HepG2 (cell line): ENCODE measurements around the gene WSB1. TPM values are rescaled to one million over a fixed set of nuclear protein-coding genes. Genes with fewer than 3 reads are reported as not detected.

Source experiments
- ATAC-seq: fragments of 200-7000 bp; cut with Tn5 transposase; 3 replicates; pipeline ENCODE4 v1.9.1; 2020; ENCODE audit warnings: mild to moderate bottlenecking, moderate library complexity
- BruUV-seq: library from RNA; stranded (reverse); fragments of 400-500 nt; replicated peaks from 2 replicates; lab custom pipeline; 2021; lab: Mats Ljungman, UMichigan
- CTCF ChIA-PET: fragments of 300-600 bp; formaldehyde crosslinking; extraction: SDS; loops from one replicate; lab custom pipeline; 2021; ENCODE audit warnings: low total read pairs, inconsistent platforms, low intra/inter-chr PET ratio; lab: Yijun Ruan, JAX
- POLR2A ChIA-PET: fragments of 350-600 bp; sonication (Branson Sonifier 250); formaldehyde crosslinking; loops from one replicate; lab custom pipeline; 2020; ENCODE audit warnings: antibody characterized with exemption, inconsistent platforms; lab: Yijun Ruan, JAX
- DNase-seq: peaks from one replicate; pipeline ENCODE4 v3.0.0-alpha.2; 2015; ENCODE audit warnings: low spot score
- FAIRE-seq: peaks from 3 replicates; lab custom pipeline; 2011; peaks lifted over from hg19 to GRCh38; lab: Jason Lieb, UNC
- H2AFZ ChIP-seq: one replicate; pipeline ENCODE4 v1.6.1; 2011; ENCODE audit warnings: low read length, inconsistent platforms
- H3K27ac ChIP-seq: fragments of 300-600 bp; 3 replicates; pipeline ENCODE4 v1.8.0; 2011; ENCODE audit warnings: mixed run types, mild to moderate bottlenecking, mixed read lengths, low read length, inconsistent platforms; ENCODE audit not compliant: insufficient read depth; ENCODE audit errors: extremely low read length
- H3K27me3 ChIP-seq, 2 experiments: fragments of 200-600 bp in 1 of 2; 2 replicates in 1 of 2; 3 replicates in 1 of 2; pipeline versions ENCODE4 v1.6.0 to v1.8.0; 2011; ENCODE audit warnings: low read length in 2 of 2, mild to moderate bottlenecking in 2 of 2, moderate library complexity in 2 of 2, inconsistent platforms in 1 of 2; ENCODE audit not compliant: insufficient read depth in 2 of 2, control insufficient read depth in 1 of 2
- H3K36me3 ChIP-seq, 2 experiments: fragments of 200-600 bp in 1 of 2; replicated peaks in 1 of 2; 2 replicates in 1 of 2; 3 replicates in 1 of 2; pipeline versions ENCODE4 v1.5.1 to v1.8.0; 2011; ENCODE audit warnings: low read length in 2 of 2, inconsistent platforms in 1 of 2; ENCODE audit not compliant: insufficient read depth in 2 of 2, control insufficient read depth in 1 of 2
- H3K4me1 ChIP-seq: 2 replicates; pipeline ENCODE4 v1.5.1; 2012; ENCODE audit warnings: low read length, inconsistent platforms; ENCODE audit not compliant: insufficient read depth
- H3K4me2 ChIP-seq: 2 replicates; pipeline ENCODE4 v1.6.0; 2011; ENCODE audit warnings: low read depth, low read length, inconsistent platforms
- H3K4me3 ChIP-seq, 3 experiments: fragments of 200-600 bp in 1 of 3; sonication (generic), shearing (Covaris generic) in 1 of 3; replicated peaks in 1 of 3; 2 replicates each; pipeline ENCODE4 v1.5.1; 2011 to 2016; ENCODE audit warnings: low read length in 3 of 3, inconsistent platforms in 2 of 3, low read depth in 2 of 3, mild to moderate bottlenecking in 2 of 3, control low read depth in 1 of 3, mixed read lengths in 1 of 3; ENCODE audit not compliant: insufficient read depth in 1 of 3
- H3K79me2 ChIP-seq: one replicate; pipeline ENCODE4 v1.6.1; 2011; ENCODE audit warnings: low read length, inconsistent platforms; ENCODE audit not compliant: insufficient read depth
- H3K9ac ChIP-seq: 2 replicates; pipeline ENCODE4 v1.6.0; 2011; ENCODE audit warnings: mild to moderate bottlenecking, low read depth, low read length, inconsistent platforms; ENCODE audit not compliant: insufficient read depth
- H3K9me3 ChIP-seq: 2 replicates; pipeline ENCODE4 v1.5.1; 2012; ENCODE audit warnings: mild to moderate bottlenecking, low read length
- H4K20me1 ChIP-seq: 2 replicates; pipeline ENCODE4 v1.6.0; 2011; ENCODE audit warnings: inconsistent platforms, mild to moderate bottlenecking, low read length, moderate library complexity; ENCODE audit not compliant: insufficient read depth
- CEBPB ChIP-seq: IDR thresholded peaks from 2 replicates; pipeline ENCODE4 v1.6.1; 2011; ENCODE audit warnings: low read depth, low read length, improper control_type of control experiment, borderline replicate concordance
- CEBPG ChIP-seq: IDR thresholded peaks from 2 replicates; pipeline ENCODE4 v1.6.1; 2016
- MAFK ChIP-seq, 2 experiments: IDR thresholded peaks in 1 of 2; conservative IDR thresholded peaks in 1 of 2; 2 replicates each; pipeline ENCODE4 v1.6.1; 2011; ENCODE audit warnings: improper control_type of control experiment in 2 of 2, low read length in 2 of 2
- PHB2 ChIP-seq: fragments of 450-650 bp; IDR thresholded peaks from 2 replicates; pipeline ENCODE4 v1.6.1; 2018; ENCODE audit not compliant: partially characterized antibody
- RELA ChIP-seq: sonication (generic); formaldehyde crosslinking; IDR thresholded peaks from 2 replicates; pipeline ENCODE4 v1.4.0; 2020; ENCODE audit warnings: missing genetic modification reagents
- SIN3A ChIP-seq: IDR thresholded peaks from 2 replicates; pipeline ENCODE4 v1.6.1; 2011; ENCODE audit warnings: low read depth, mild to moderate bottlenecking, control low read depth, low read length, borderline replicate concordance
- TEAD2 ChIP-seq: sonication (generic); formaldehyde crosslinking; IDR thresholded peaks from 2 replicates; pipeline ENCODE4 v1.9.0; 2021; ENCODE audit warnings: missing genetic modification reagents
- THAP11 ChIP-seq: IDR thresholded peaks from 2 replicates; pipeline ENCODE4 v1.6.1; 2016; ENCODE audit warnings: missing biosample characterization, missing genetic modification reagents
- U2AF1 ChIP-seq: fragments of 200-400 bp; formaldehyde crosslinking; optimal IDR thresholded peaks from 2 replicates; pipeline ENCODE3; 2017; ENCODE audit warnings: mild to moderate bottlenecking, low read depth, low read length
- ZKSCAN8 ChIP-seq: IDR thresholded peaks from 2 replicates; pipeline ENCODE4 v1.6.1; 2016; ENCODE audit warnings: borderline replicate concordance, missing genetic modification reagents, missing compliant biosample characterization
- ZNF235 ChIP-seq: sonication (generic); formaldehyde crosslinking; IDR thresholded peaks from 2 replicates; pipeline ENCODE4 v1.8.1; 2023; ENCODE audit warnings: mild to moderate bottlenecking, missing genetic modification reagents, borderline replicate concordance
- ZNF296 ChIP-seq: sonication (generic); formaldehyde crosslinking; conservative IDR thresholded peaks from 2 replicates; pipeline ENCODE4 v1.5.0; 2020; ENCODE audit warnings: mild to moderate bottlenecking, missing genetic modification reagents
- ZNF879 ChIP-seq: sonication (generic); formaldehyde crosslinking; IDR thresholded peaks from 2 replicates; pipeline ENCODE4 v1.8.1; 2023; ENCODE audit warnings: missing genetic modification reagents
- ZSCAN30 ChIP-seq: sonication (generic); formaldehyde crosslinking; IDR thresholded peaks from 2 replicates; pipeline ENCODE4 v1.5.0; 2020; ENCODE audit warnings: mild to moderate bottlenecking, missing genetic modification reagents
- WGBS: methylation state at CpG from one replicate; pipeline ENCODE4 v1.1.6; 2017; ENCODE audit warnings: low lambda C conversion rate; 5-methylcytosine and 5-hydroxymethylcytosine counted together
- in situ Hi-C: cut with HindIII; loops from 2 replicates; pipeline ENCODE4 v1.10.0; 2017; ENCODE audit warnings: low pct_unique_long_range_greater_than_20kb; ENCODE audit not compliant: extremely low pct_ligation_motif_present
- intact Hi-C: fragments of 100-400 bp; cut with micrococcal nuclease; formaldehyde crosslinking; loops from one replicate; pipeline ENCODE4 v1.10.0; 2022; ENCODE audit not compliant: unreplicated experiment
- polyA plus RNA-seq, 8 experiments: library from polyadenylated mRNA; depleted of rRNA in 3 of 8; stranded (reverse) in 7 of 8; unstranded in 1 of 8; fragments of >200 nt; fragmentation: Illumina TruSeq in 4 of 8; extraction: Trizol in 4 of 8; gene quantifications; 2 replicates each; pipeline versions ENCODE4 v1.2.1 to v1.2.3, GENCODE V29; 2011 to 2016; ENCODE audit warnings: low read depth in 4 of 8, missing spikeins in 1 of 8, mixed read lengths in 1 of 8; ENCODE audit not compliant: insufficient read depth in 1 of 8
- total RNA-seq, 5 experiments: library from RNA; depleted of rRNA; stranded (reverse); fragments of >200 nt; fragmentation: Illumina TruSeq; extraction: Trizol; gene quantifications; 2 replicates each; pipeline ENCODE4 v1.2.3, GENCODE V29; 2016; ENCODE audit warnings: low read depth in 1 of 5
- TF ChIP-seq, protein P1 (sequence below): sonication (generic); formaldehyde crosslinking; IDR thresholded peaks from 2 replicates; pipeline ENCODE4 v1.8.1; 2023; ENCODE audit warnings: mild to moderate bottlenecking, missing genetic modification reagents
- TF ChIP-seq, protein P2 (sequence below): sonication (generic); formaldehyde crosslinking; IDR thresholded peaks from 2 replicates; pipeline ENCODE4 v1.4.0; 2020; ENCODE audit warnings: mild to moderate bottlenecking, missing genetic modification reagents
- TF ChIP-seq, protein P3 (sequence below): sonication (generic); formaldehyde crosslinking; IDR thresholded peaks from 2 replicates; pipeline ENCODE4 v1.4.0; 2020; ENCODE audit warnings: mild to moderate bottlenecking, missing genetic modification reagents, borderline replicate concordance

The WSB1 gene
- total and polyA plus RNA-seq, 2 of the 13 experiments (the other 11 are each of a cell fraction or from before 2014, with no cell fraction given) = 81.3 to 294 TPM

DNA sequence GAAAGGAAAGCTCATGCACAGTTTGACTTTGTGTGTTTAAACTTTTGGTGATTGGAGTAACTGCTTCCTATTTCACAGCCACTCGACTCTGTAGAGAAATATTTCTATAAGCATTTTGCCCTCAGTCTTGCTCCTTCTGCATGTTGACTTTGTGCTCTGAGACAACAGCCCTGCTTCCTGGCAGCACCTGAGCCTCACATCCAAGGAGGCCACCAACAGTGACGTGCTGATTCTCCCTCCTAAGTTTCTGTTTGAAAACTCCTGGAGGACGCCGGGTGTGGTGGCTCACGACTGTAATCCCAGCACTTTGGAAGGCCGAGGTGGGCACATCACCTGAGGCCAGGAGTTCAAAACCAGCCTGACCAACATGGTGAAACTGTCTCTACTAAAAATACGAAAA, 23.9 kb upstream of the WSB1 start (continued):
- TF ChIP-seq CEBPG = no peak
- TF ChIP-seq RELA (CRISPR knock-in tag) = no peak
- TF ChIP-seq PHB2 = no peak
- no peak for TF ChIP-seq ZSCAN30 (CRISPR knock-in tag)
- TF ChIP-seq, protein P1, sequence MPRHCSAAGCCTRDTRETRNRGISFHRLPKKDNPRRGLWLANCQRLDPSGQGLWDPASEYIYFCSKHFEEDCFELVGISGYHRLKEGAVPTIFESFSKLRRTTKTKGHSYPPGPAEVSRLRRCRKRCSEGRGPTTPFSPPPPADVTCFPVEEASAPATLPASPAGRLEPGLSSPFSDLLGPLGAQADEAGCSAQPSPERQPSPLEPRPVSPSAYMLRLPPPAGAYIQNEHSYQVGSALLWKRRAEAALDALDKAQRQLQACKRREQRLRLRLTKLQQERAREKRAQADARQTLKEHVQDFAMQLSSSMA (CRISPR knock-in tag) = no peak
- TF ChIP-seq SIN3A = no peak
- TF ChIP-seq, protein P2, sequence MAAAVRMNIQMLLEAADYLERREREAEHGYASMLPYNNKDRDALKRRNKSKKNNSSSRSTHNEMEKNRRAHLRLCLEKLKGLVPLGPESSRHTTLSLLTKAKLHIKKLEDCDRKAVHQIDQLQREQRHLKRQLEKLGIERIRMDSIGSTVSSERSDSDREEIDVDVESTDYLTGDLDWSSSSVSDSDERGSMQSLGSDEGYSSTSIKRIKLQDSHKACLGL (CRISPR knock-in tag) = no peak
- no peak for TF ChIP-seq ZKSCAN8 (CRISPR knock-in tag)
- TF ChIP-seq MAFK (conservative IDR thresholded peaks at IDR 0.05 in 1 of 2, IDR thresholded peaks at IDR 0.05 in 1 of 2; ENCODE audit: low read length in 2 of 2) = no peak
- TF ChIP-seq TEAD2 (CRISPR knock-in tag) = no peak
- no peak for TF ChIP-seq THAP11 (CRISPR knock-in tag)
- no peak for TF ChIP-seq ZNF296 (CRISPR knock-in tag)
- no peak for TF ChIP-seq U2AF1
- no peak for TF ChIP-seq ZNF879 (CRISPR knock-in tag)

DNA sequence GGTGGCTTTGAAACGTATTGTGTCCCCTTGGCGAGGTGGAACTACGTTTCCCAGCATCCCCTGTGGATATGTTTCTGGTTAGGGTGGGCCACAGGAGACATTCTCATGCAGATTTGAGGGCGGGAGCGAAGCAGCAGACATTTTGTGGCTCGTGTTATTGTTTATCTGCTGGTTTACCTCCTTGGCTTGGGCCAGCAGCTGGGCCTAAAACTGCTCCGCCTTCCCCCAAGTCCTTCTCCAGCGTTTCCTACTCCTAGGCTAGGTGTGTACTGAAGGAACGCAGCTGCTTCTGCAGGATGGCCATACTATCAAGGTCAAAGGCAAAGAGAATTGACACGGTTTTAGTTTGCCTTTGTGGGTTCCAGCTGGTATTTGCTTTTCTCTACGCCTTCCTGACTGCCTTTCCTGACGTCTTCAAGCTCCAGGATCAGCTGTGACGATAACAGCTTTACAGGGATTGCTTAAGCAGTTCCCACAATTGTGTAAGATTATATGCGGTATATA, 17.2 kb upstream of the WSB1 start:
- Histone ChIP-seq H3K4me2 (peak overlapping the region; percentile 57), H3K4me3 (peak overlapping the region in 1 of 3 experiments; percentile 15; a peak in 1 of 6 replicates), H2AFZ (peak overlapping the region; percentile 64), H3K79me2 (no peaks in the 10 kb centered on the region), H4K20me1 (no peaks in the 10 kb centered on the region), H3K9ac (no peak overlapping the region), H3K27ac (no peak overlapping the region), H3K36me3 (no peaks in the 10 kb centered on the region), H3K27me3 (peaks cover 2 to 6% of the 10 kb centered on the region in 2 experiments; a peak in 2 of 5 replicates), H3K4me1 (peaks cover 17% of the 10 kb centered on the region), H3K9me3 (no peaks in the 10 kb centered on the region)
- DNase-seq (no peak), ATAC-seq (no peak), FAIRE-seq (no peak)
- BruUV-seq = no TSS peak
- in situ Hi-C loops (no loop called here), intact Hi-C loops (no loop called here)
- ChIA-PET CTCF (no interaction called here), POLR2A (interaction anchor here (0.7 to 1.0 kb wide), 2 partner anchors 17 to 18 kb away, joined by 5 read pairs; no protein-coding TSS in a partner anchor)
- WGBS = 34% methylated on average over 9 of the region's 14 CpGs
- TF ChIP-seq ZNF235 (no peak), CEBPB (peak; percentile 49; the same call in 1 of the 2 replicates)
- TF ChIP-seq, protein P3, sequence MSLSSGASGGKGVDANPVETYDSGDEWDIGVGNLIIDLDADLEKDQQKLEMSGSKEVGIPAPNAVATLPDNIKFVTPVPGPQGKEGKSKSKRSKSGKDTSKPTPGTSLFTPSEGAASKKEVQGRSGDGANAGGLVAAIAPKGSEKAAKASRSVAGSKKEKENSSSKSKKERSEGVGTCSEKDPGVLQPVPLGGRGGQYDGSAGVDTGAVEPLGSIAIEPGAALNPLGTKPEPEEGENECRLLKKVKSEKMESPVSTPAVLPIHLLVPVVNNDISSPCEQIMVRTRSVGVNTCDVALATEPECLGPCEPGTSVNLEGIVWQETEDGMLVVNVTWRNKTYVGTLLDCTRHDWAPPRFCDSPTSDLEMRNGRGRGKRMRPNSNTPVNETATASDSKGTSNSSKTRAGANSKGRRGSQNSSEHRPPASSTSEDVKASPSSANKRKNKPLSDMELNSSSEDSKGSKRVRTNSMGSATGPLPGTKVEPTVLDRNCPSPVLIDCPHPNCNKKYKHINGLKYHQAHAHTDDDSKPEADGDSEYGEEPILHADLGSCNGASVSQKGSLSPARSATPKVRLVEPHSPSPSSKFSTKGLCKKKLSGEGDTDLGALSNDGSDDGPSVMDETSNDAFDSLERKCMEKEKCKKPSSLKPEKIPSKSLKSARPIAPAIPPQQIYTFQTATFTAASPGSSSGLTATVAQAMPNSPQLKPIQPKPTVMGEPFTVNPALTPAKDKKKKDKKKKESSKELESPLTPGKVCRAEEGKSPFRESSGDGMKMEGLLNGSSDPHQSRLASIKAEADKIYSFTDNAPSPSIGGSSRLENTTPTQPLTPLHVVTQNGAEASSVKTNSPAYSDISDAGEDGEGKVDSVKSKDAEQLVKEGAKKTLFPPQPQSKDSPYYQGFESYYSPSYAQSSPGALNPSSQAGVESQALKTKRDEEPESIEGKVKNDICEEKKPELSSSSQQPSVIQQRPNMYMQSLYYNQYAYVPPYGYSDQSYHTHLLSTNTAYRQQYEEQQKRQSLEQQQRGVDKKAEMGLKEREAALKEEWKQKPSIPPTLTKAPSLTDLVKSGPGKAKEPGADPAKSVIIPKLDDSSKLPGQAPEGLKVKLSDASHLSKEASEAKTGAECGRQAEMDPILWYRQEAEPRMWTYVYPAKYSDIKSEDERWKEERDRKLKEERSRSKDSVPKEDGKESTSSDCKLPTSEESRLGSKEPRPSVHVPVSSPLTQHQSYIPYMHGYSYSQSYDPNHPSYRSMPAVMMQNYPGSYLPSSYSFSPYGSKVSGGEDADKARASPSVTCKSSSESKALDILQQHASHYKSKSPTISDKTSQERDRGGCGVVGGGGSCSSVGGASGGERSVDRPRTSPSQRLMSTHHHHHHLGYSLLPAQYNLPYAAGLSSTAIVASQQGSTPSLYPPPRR = no peak
